Ovary (tissue), 9 donors: ENCODE results near the gene ITPR2. TPM values are rescaled to one million over a fixed set of nuclear protein-coding genes. Genes with fewer than 3 reads are reported as not detected.
"Not testable (repeated sequence)": the region's sequence is repeated elsewhere in the genome, so short reads cannot be mapped to it uniquely, and the experiment has no call there.

Source experiments
- DNase-seq, 5 donors: peaks; one replicate each; pipeline ENCODE4 v3.0.0-alpha.2; 2019 to 2020
- H3K27ac ChIP-seq, 2 donors: fragments of 200-600 bp; one replicate each; pipeline versions ENCODE4 v1.5.1 to v1.8.0; 2019 to 2022
- H3K27me3 ChIP-seq: fragments of 200-600 bp; one replicate; pipeline ENCODE4 v1.8.0; 2022
- H3K36me3 ChIP-seq: fragments of 200-600 bp; sonication (generic); one replicate; pipeline ENCODE4 v1.5.1; 2019
- H3K4me1 ChIP-seq: one replicate; pipeline ENCODE4 v1.8.1; 2013; ENCODE audit warnings: mild to moderate bottlenecking, moderate library complexity; ENCODE audit not compliant: insufficient read depth
- H3K4me3 ChIP-seq: fragments of 200-600 bp; sonication (generic); one replicate; pipeline ENCODE4 v1.5.1; 2017
- H3K9me3 ChIP-seq, 2 donors: fragments of 200-600 bp in 1 of 2; sonication (generic) in 1 of 2; one replicate each; pipeline versions ENCODE4 v1.5.1 to v1.8.1; 2013 to 2019; ENCODE audit warnings: mild to moderate bottlenecking in 1 of 2, moderate library complexity in 1 of 2
- CTCF ChIP-seq, 3 donors: fragments of 450-650 bp in 2 of 3; fragments of 200-600 bp in 1 of 3; IDR thresholded peaks; one replicate each; pipeline versions ENCODE4 v1.5.1 to v1.8.0; 2016 to 2022; ENCODE audit warnings: antibody characterized with exemption in 3 of 3, mild to moderate bottlenecking in 1 of 3
- EP300 ChIP-seq: sonication (generic); formaldehyde crosslinking; IDR thresholded peaks from one replicate; pipeline ENCODE4 v1.6.1; 2017; ENCODE audit warnings: antibody characterized with exemption
- POLR2A ChIP-seq: fragments of 450-650 bp; IDR thresholded peaks from one replicate; pipeline ENCODE4 v1.6.1; 2017; ENCODE audit warnings: antibody characterized with exemption, mild to moderate bottlenecking, moderate library complexity
- WGBS, 3 donors: extraction: QIAGEN DNeasy Blood & Tissue Kit in 1 of 3; methylation state at CpG; one replicate each; pipeline versions ENCODE4 v1.1.5 to v1.1.7; 2013 to 2017; 5-methylcytosine and 5-hydroxymethylcytosine counted together
- intact Hi-C, 4 donors: fragments of 100-400 bp; cut with DNase I; formaldehyde crosslinking; loops; one replicate each; pipeline versions ENCODE4 v1.11.0 to v1.15.1; 2022 to 2023
- polyA plus RNA-seq, 2 donors: library from polyadenylated mRNA; stranded (reverse); fragments of 200-250 nt in 1 of 2; fragments of 350-450 nt in 1 of 2; fragmentation: Illumina TruSeq in 1 of 2; extraction: RNeasy Lipid Tissue Mini Kit (QIAGEN cat#74804) in 1 of 2; gene quantifications; one replicate each; pipeline ENCODE4 v1.2.3, GENCODE V29; 2013 to 2014
- total RNA-seq, 7 donors: library from RNA; depleted of rRNA in 2 of 7; stranded (reverse); fragments of >200 nt in 2 of 7; fragmentation: NEBNext Ultra II Directional in 3 of 7; extraction: Animal tissue kit (Norgen Biotek cat#: 25700) in 3 of 7; gene quantifications; one replicate each; pipeline versions ENCODE4 v1.1.0 to v1.2.4, GENCODE V29; 2016 to 2023
- donor health status: DM: no; HTN: no; CAD: no; lungs with moderate emphysema.
- donor health status: DM: no; HTN: no; CAD: no.
- donor health status: Bipolar disorder and iron deficiency.
- donor health status: DM: yes; HTN: yes; CAD: no.
- donor health status: DM: no; HTN: no; CAD: no.
- donor health status: DM: yes; HTN: yes; CAD: no.

Gene ITPR2
- total and polyA plus RNA-seq, 9 donors, result 5.9 to 51.1 (median 32.9) TPM

GRCh38 chr12:26648584-26648983 is 184.4 kb downstream of the ITPR2 start:
- 0 to 7% (median 4%) methylated on average over 1 of the region's 1 CpG for WGBS, 3 donors
- DNase-seq, result no peak
- no peak overlapping the region for H3K27ac ChIP-seq

GRCh38 chr12:26648066-26648465 is 184.9 kb downstream of the ITPR2 start:
- DNase-seq, result no peak
- intact Hi-C loops, result no loop called here
- TF ChIP-seq CTCF (IDR thresholded peaks at IDR 0.05), result no peak
- no peak for TF ChIP-seq POLR2A
- no peak for TF ChIP-seq EP300
- Histone ChIP-seq H3K36me3 (no peaks in the 10 kb centered on the region), H3K27ac (no peak overlapping the region), H3K9me3 (no peaks in the 10 kb centered on the region), H3K4me1 (peaks cover 2% of the 10 kb centered on the region), H3K27me3 (no peaks in the 10 kb centered on the region), H3K4me3 (no peak overlapping the region)
- 67 to 76% (median 68%) methylated on average over 3 of the region's 3 CpGs for WGBS, 3 donors

More at GRCh38 chr12:26648584-26648983, 184.4 kb downstream of the ITPR2 start:
- intact Hi-C loops, result no loop called here
- H3K36me3 ChIP-seq, result no peaks in the 10 kb centered on the region
- no peaks in the 10 kb centered on the region for H3K9me3 ChIP-seq
- peaks cover 2% of the 10 kb centered on the region for H3K4me1 ChIP-seq
- H3K4me3 ChIP-seq, result no peak overlapping the region
- TF ChIP-seq CTCF (IDR thresholded peaks at IDR 0.05) (no peak), POLR2A (no peak), EP300 (no peak)
- H3K27me3 ChIP-seq, result no peaks in the 10 kb centered on the region

- Histone ChIP-seq H3K36me3 (no peaks in the 10 kb centered on the region), H3K27ac (no peak overlapping the region), H3K4me3 (no peak overlapping the region), H3K4me1 (peaks cover 2% of the 10 kb centered on the region), H3K9me3 (no peaks in the 10 kb centered on the region), H3K27me3 (no peaks in the 10 kb centered on the region)
- TF ChIP-seq EP300 (no peak), POLR2A (no peak), CTCF (IDR thresholded peaks at IDR 0.05) (no peak)
- WGBS, 3 donors, result 94 to 97% (median 95%) methylated on average over 3 of the region's 3 CpGs
- DNase-seq, result no peak
- intact Hi-C loops, result no loop called here
Observed at GRCh38 chr12:26647088-26647487, 185.9 kb downstream of the ITPR2 start.

GRCh38 chr12:26646571-26646970 is 186.4 kb downstream of the ITPR2 start:
- no peaks in the 10 kb centered on the region for H3K36me3 ChIP-seq
- H3K9me3 ChIP-seq, result no peaks in the 10 kb centered on the region
- H3K27ac ChIP-seq, result no peak overlapping the region
- H3K27me3 ChIP-seq, result no peaks in the 10 kb centered on the region
- H3K4me1 ChIP-seq, result no peaks in the 10 kb centered on the region
- intact Hi-C loops, result no loop called here
- WGBS, 3 donors, result 56 to 70% (median 60%) methylated on average over 2 of the region's 2 CpGs
- DNase-seq, result no peak
- H3K4me3 ChIP-seq, result no peak overlapping the region
- no peak for TF ChIP-seq EP300
- TF ChIP-seq CTCF (IDR thresholded peaks at IDR 0.05), result no peak
- TF ChIP-seq POLR2A, result no peak

- H3K27ac ChIP-seq, H3K36me3 ChIP-seq, H3K9me3 ChIP-seq, intact Hi-C loops, H3K4me1 ChIP-seq, H3K4me3 ChIP-seq, DNase-seq, H3K27me3 ChIP-seq: not testable (repeated sequence)
- WGBS, 3 donors, result 88 to 97% (median 91%) methylated on average over 3 of the region's 3 CpGs
Observed at GRCh38 chr12:26644376-26644775, 188.6 kb downstream of the ITPR2 start.
